ENCODE data around the gene SRGAP3. TPM values are rescaled to one million over a fixed set of nuclear protein-coding genes. Genes with fewer than 3 reads are reported as not detected.
A peak's percentile ranks its signal among the peaks of the same experiment; 100 is the strongest.

SRGAP3 gene
- total and polyA plus RNA-seq, 2 donors (not counting 1 experiment from before 2014, with no cell fraction given), result 0.92 to 12.4 TPM

DNA sequence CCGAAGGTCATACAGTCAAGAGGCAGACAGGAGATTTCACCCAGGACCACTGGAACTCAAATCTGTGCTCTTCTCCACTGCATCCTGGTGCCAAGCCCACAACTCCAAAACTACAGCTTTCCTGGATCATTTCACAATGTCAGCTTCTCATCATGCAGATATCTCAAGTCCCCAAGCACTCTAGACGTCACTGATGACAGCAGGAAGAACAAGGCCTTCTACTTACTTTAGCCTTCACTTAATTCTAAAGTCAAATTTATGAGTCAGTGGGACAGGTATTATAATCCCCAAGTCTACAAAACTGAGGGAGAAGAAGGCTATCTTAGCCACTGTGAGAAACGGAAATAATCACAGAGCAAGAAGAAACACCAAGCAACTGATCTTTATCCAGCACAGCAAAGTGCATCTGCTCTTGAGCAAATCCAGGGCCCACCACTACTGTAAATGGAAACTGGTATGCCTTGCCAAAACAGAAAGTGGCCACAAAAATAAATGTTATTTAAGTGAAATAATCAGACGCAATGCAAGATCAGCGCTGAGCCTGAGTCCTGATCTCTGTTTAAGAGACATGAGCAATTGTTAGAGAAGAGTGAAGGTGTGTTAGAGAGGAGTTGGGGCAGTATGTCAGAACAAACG, 287.1 kb downstream of the SRGAP3 start:
- peak overlapping the region; percentile 91 for H2AFZ ChIP-seq (ENCODE audit: low read length)
- H3K9ac ChIP-seq (ENCODE audit: insufficient read depth, low read length), result no peak overlapping the region

DNA sequence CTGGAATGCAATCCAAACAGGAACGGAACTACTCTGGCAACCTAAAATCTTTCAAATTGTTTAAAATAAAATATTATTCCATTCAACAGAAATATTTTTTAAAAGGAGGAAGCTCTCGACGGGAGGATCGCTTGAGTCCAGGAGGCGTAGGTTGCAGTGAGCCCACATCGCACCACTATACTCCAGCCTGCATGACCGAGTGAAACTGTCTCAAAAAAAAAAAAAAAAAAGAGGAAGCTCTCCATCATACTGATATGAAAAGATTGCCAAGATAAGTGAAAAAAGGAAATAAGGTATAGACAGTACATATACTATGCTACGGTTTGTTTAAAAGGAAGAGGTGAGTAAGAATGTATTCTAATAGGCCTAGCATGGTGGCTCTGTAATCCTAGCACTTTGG, 289.8 kb downstream of the SRGAP3 start:
- Histone ChIP-seq H3K36me3 (ENCODE audit: control insufficient read depth, insufficient read depth, low read length) (no peaks in the 10 kb centered on the region), H3K27me3 (ENCODE audit: control insufficient read depth, insufficient read depth, low read length) (no peaks in the 10 kb centered on the region), H2AFZ (ENCODE audit: low read length) (no peak overlapping the region), H3K9ac (ENCODE audit: insufficient read depth, low read length) (no peak overlapping the region), H3K79me2 (ENCODE audit: control insufficient read depth, insufficient read depth, low read length) (peaks cover 50% of the 10 kb centered on the region), H3K27ac (ENCODE audit: insufficient read depth, low read length) (no peak overlapping the region), H3K9me3 (ENCODE audit: control insufficient read depth, insufficient read depth, low read depth, low read length) (no peaks in the 10 kb centered on the region), H3K4me1 (ENCODE audit: control insufficient read depth, extremely low read depth, insufficient read depth, low read length) (peaks cover 2% of the 10 kb centered on the region), H4K20me1 (ENCODE audit: control insufficient read depth, extremely low read depth, insufficient read depth, low read length) (no peaks in the 10 kb centered on the region), H3K4me3 (replicated peaks in 1 of 4; ENCODE audit: control extremely low read depth in 1 of 4, insufficient read depth in 1 of 4, low read depth in 3 of 4, low read length in 4 of 4) (no peak overlapping the region), H3K4me2 (ENCODE audit: extremely low read depth, insufficient read depth, low read length) (no peak overlapping the region)
- no peak for DNase-seq (ENCODE audit: low read depth in 2 of 2)
- TF ChIP-seq EZH2 (IDR thresholded peaks at IDR 0.05; ENCODE audit: low read length, missing control alignments), result no peak
- TF ChIP-seq, protein P1, sequence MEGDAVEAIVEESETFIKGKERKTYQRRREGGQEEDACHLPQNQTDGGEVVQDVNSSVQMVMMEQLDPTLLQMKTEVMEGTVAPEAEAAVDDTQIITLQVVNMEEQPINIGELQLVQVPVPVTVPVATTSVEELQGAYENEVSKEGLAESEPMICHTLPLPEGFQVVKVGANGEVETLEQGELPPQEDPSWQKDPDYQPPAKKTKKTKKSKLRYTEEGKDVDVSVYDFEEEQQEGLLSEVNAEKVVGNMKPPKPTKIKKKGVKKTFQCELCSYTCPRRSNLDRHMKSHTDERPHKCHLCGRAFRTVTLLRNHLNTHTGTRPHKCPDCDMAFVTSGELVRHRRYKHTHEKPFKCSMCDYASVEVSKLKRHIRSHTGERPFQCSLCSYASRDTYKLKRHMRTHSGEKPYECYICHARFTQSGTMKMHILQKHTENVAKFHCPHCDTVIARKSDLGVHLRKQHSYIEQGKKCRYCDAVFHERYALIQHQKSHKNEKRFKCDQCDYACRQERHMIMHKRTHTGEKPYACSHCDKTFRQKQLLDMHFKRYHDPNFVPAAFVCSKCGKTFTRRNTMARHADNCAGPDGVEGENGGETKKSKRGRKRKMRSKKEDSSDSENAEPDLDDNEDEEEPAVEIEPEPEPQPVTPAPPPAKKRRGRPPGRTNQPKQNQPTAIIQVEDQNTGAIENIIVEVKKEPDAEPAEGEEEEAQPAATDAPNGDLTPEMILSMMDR (conservative IDR thresholded peaks at IDR 0.05 in 1 of 2, IDR thresholded peaks at IDR 0.05 in 1 of 2; ENCODE audit: low read depth in 1 of 2, low read length in 2 of 2), result no peak

More for the DNA sequence above, 287.1 kb downstream of the SRGAP3 start:
- no peaks in the 10 kb centered on the region for H3K27me3 ChIP-seq (ENCODE audit: control insufficient read depth, insufficient read depth, low read length)
- no peaks in the 10 kb centered on the region for H3K9me3 ChIP-seq (ENCODE audit: control insufficient read depth, insufficient read depth, low read depth, low read length)
- H3K27ac ChIP-seq (ENCODE audit: insufficient read depth, low read length), result peak overlapping the region; percentile 90
- peak in 1 of 2 donors; percentile 24 for DNase-seq (ENCODE audit: low read depth in 2 of 2)
- H3K79me2 ChIP-seq (ENCODE audit: control insufficient read depth, insufficient read depth, low read length), result peaks cover 42% of the 10 kb centered on the region
- H3K4me2 ChIP-seq (ENCODE audit: extremely low read depth, insufficient read depth, low read length), result peak overlapping the region; percentile 98
- peak overlapping the region; percentile 83 to 97 (median 96) for H3K4me3 ChIP-seq (replicated peaks in 1 of 4; ENCODE audit: control extremely low read depth in 1 of 4, insufficient read depth in 1 of 4, low read depth in 3 of 4, low read length in 4 of 4)
- TF ChIP-seq, protein P1 (conservative IDR thresholded peaks at IDR 0.05 in 1 of 2, IDR thresholded peaks at IDR 0.05 in 1 of 2; ENCODE audit: low read depth in 1 of 2, low read length in 2 of 2), result no peak
- no peak for TF ChIP-seq EZH2 (IDR thresholded peaks at IDR 0.05; ENCODE audit: low read length, missing control alignments)
- H3K4me1 ChIP-seq (ENCODE audit: control insufficient read depth, extremely low read depth, insufficient read depth, low read length), result peaks cover 2% of the 10 kb centered on the region
- no peaks in the 10 kb centered on the region for H4K20me1 ChIP-seq (ENCODE audit: control insufficient read depth, extremely low read depth, insufficient read depth, low read length)
- no peaks in the 10 kb centered on the region for H3K36me3 ChIP-seq (ENCODE audit: control insufficient read depth, insufficient read depth, low read length)

GRCh38 chr3:8954938-8955763, 294.3 kb downstream of the SRGAP3 start:
- H3K79me2 ChIP-seq (ENCODE audit: control insufficient read depth, insufficient read depth, low read length), result peaks cover 36% of the 10 kb centered on the region
- peak in 1 of 2 donors; percentile 86 for DNase-seq (ENCODE audit: low read depth in 2 of 2)
- H3K27ac ChIP-seq (ENCODE audit: insufficient read depth, low read length), result no peak overlapping the region
- TF ChIP-seq, protein P1 (conservative IDR thresholded peaks at IDR 0.05 in 1 of 2, IDR thresholded peaks at IDR 0.05 in 1 of 2; ENCODE audit: low read depth in 1 of 2, low read length in 2 of 2), result no peak
- TF ChIP-seq EZH2 (IDR thresholded peaks at IDR 0.05; ENCODE audit: low read length, missing control alignments), result no peak
- H3K9me3 ChIP-seq (ENCODE audit: control insufficient read depth, insufficient read depth, low read depth, low read length), result no peaks in the 10 kb centered on the region
- no peak overlapping the region for H2AFZ ChIP-seq (ENCODE audit: low read length)
- no peaks in the 10 kb centered on the region for H4K20me1 ChIP-seq (ENCODE audit: control insufficient read depth, extremely low read depth, insufficient read depth, low read length)
- H3K27me3 ChIP-seq (ENCODE audit: control insufficient read depth, insufficient read depth, low read length), result no peaks in the 10 kb centered on the region
- H3K36me3 ChIP-seq (ENCODE audit: control insufficient read depth, insufficient read depth, low read length), result no peaks in the 10 kb centered on the region
- no peak overlapping the region for H3K9ac ChIP-seq (ENCODE audit: insufficient read depth, low read length)
- H3K4me1 ChIP-seq (ENCODE audit: control insufficient read depth, extremely low read depth, insufficient read depth, low read length), result no peaks in the 10 kb centered on the region
- no peak overlapping the region for H3K4me2 ChIP-seq (ENCODE audit: extremely low read depth, insufficient read depth, low read length)
- H3K4me3 ChIP-seq (replicated peaks in 1 of 4; ENCODE audit: control extremely low read depth in 1 of 4, insufficient read depth in 1 of 4, low read depth in 3 of 4, low read length in 4 of 4), result no peak overlapping the region
